ENCODE data around the gene ATF4.

The ATF4 gene

GRCh38 chr22:39532215-39533073 is 12.1 kb downstream of the ATF4 start, which contains the start of gene RPS19BP1:
TSS of gene RPS19BP1 (minus strand) at chr22:39532748. CDS start at chr22:39532738, 10 bp downstream.
- peak; percentile 8; the same call in 1 of the 2 replicates for TF ChIP-seq POU2F2 (IDR thresholded peaks at IDR 0.05; ENCODE audit: low read depth, low read length)
- TF ChIP-seq POLR2AphosphoS5 (IDR thresholded peaks at IDR 0.05; ENCODE audit: low read depth, low read length), result peak; percentile 88
- TF ChIP-seq PAX5 (IDR thresholded peaks at IDR 0.05; ENCODE audit: insufficient read depth, low read length, severe bottlenecking), result no peak
- peak; percentile 33; the same call in 1 of the 2 replicates for TF ChIP-seq TAF1 (IDR thresholded peaks at IDR 0.05; ENCODE audit: low read depth, low read length)
- peak; percentile 65 for TF ChIP-seq SPI1 (IDR thresholded peaks at IDR 0.05; ENCODE audit: low read depth, low read length)
- TF ChIP-seq POLR2A (IDR thresholded peaks at IDR 0.05; ENCODE audit: low read depth, low read length), result peak; percentile 95
- peak; percentile 100 for FAIRE-seq

DNA sequence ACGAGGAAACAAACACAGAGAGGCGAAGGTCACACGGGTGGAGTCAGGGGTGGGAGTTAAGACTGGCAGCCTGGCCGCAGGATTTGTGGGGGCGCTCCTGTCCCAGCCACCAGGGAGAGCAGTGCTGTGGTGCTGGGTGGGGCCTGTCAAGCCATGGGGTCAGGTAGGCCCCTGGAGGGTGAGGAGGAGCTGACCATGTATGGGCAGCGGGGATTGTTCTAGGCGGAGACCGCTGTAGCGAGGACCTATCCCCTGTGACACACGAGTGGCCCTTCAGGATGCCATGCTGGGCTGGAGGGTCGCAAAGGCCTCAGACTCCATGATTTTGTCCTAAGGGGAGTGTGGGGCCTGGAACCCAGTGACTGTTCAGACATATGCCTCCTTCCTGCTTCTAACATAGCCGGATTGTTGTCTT is 13.7 kb downstream of the ATF4 start:
- DNase-seq (ENCODE audit: insufficient read length, low spot score) (no peak), FAIRE-seq (no peak)
- TF ChIP-seq SPI1 (IDR thresholded peaks at IDR 0.05; ENCODE audit: low read depth, low read length) (no peak), POLR2A (IDR thresholded peaks at IDR 0.05; ENCODE audit: low read depth, low read length) (no peak), POLR2AphosphoS5 (IDR thresholded peaks at IDR 0.05; ENCODE audit: low read depth, low read length) (no peak), TAF1 (IDR thresholded peaks at IDR 0.05; ENCODE audit: low read depth, low read length) (no peak)

More at GRCh38 chr22:39532215-39533073, 12.1 kb downstream of the ATF4 start, which contains the start of gene RPS19BP1:
- DNase-seq (ENCODE audit: insufficient read length, low spot score), result peak; percentile 94

DNA sequence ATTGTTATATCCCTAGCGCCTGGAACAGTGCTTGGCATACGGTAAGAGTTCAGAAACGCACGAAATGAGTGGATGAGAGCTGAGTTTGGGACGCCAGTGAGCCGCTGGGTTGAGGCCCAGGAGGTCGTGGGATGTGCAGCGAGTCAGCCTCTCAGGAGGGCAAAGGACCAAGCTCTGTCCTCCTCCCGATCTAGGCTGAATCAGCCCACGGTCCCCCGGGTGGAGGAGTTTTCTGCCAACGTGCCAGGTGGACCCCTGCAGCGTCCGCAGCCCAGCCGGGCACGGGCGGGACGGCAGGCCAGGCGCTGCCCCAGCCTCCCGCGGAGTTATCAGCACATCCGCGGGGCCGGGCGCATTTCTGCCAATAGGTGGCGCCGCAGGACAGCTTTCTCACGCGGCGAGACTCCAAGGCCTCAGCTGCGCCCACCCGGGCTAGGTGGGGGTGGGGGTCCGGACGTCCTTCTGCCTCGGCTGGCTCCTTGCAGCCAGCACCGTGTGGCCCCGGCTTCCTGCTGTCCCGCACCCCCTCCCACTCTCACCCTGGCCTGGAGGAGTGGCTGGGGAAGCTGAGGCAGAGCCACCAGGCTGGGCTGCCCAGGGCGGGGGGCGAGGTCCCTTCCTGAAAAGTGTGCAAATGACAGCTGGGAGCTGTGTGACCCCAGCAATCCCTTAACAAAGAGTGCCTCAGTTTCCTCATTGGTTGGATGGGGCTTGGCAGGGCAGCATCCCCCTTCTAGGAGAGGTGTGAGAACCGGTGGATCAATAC is 14.4 kb downstream of the ATF4 start:
- DNase-seq (ENCODE audit: insufficient read length, low spot score) (peak; percentile 80), FAIRE-seq (peak; percentile 84)

GRCh38 chr22:39535357-39535725 is 15.0 kb downstream of the ATF4 start:
- no peak for TF ChIP-seq POLR2A (IDR thresholded peaks at IDR 0.05; ENCODE audit: low read depth, low read length)
- no peak for TF ChIP-seq SPI1 (IDR thresholded peaks at IDR 0.05; ENCODE audit: low read depth, low read length)
- TF ChIP-seq POU2F2 (IDR thresholded peaks at IDR 0.05; ENCODE audit: low read depth, low read length), result no peak
- no peak for TF ChIP-seq POLR2AphosphoS5 (IDR thresholded peaks at IDR 0.05; ENCODE audit: low read depth, low read length)
- TF ChIP-seq TAF1 (IDR thresholded peaks at IDR 0.05; ENCODE audit: low read depth, low read length), result no peak
- no peak for TF ChIP-seq PAX5 (IDR thresholded peaks at IDR 0.05; ENCODE audit: insufficient read depth, low read length, severe bottlenecking)
- no peak for FAIRE-seq
- DNase-seq (ENCODE audit: insufficient read length, low spot score), result no peak

More for the DNA sequence above, 14.4 kb downstream of the ATF4 start:
- TF ChIP-seq POLR2A (IDR thresholded peaks at IDR 0.05; ENCODE audit: low read depth, low read length) (no peak), TAF1 (IDR thresholded peaks at IDR 0.05; ENCODE audit: low read depth, low read length) (no peak), SPI1 (IDR thresholded peaks at IDR 0.05; ENCODE audit: low read depth, low read length) (no peak), POLR2AphosphoS5 (IDR thresholded peaks at IDR 0.05; ENCODE audit: low read depth, low read length) (no peak), POU2F2 (IDR thresholded peaks at IDR 0.05; ENCODE audit: low read depth, low read length) (no peak), PAX5 (IDR thresholded peaks at IDR 0.05; ENCODE audit: insufficient read depth, low read length, severe bottlenecking) (no peak)

- DNase-seq (ENCODE audit: insufficient read length, low spot score), result no peak
- no peak for FAIRE-seq
- no peak for TF ChIP-seq SPI1 (IDR thresholded peaks at IDR 0.05; ENCODE audit: low read depth, low read length)
- TF ChIP-seq POLR2AphosphoS5 (IDR thresholded peaks at IDR 0.05; ENCODE audit: low read depth, low read length), result no peak
- no peak for TF ChIP-seq POU2F2 (IDR thresholded peaks at IDR 0.05; ENCODE audit: low read depth, low read length)
- TF ChIP-seq POLR2A (IDR thresholded peaks at IDR 0.05; ENCODE audit: low read depth, low read length), result no peak
- TF ChIP-seq PAX5 (IDR thresholded peaks at IDR 0.05; ENCODE audit: insufficient read depth, low read length, severe bottlenecking), result no peak
- no peak for TF ChIP-seq TAF1 (IDR thresholded peaks at IDR 0.05; ENCODE audit: low read depth, low read length)
Observed at GRCh38 chr22:39535831-39536449, 15.6 kb downstream of the ATF4 start.

DNA sequence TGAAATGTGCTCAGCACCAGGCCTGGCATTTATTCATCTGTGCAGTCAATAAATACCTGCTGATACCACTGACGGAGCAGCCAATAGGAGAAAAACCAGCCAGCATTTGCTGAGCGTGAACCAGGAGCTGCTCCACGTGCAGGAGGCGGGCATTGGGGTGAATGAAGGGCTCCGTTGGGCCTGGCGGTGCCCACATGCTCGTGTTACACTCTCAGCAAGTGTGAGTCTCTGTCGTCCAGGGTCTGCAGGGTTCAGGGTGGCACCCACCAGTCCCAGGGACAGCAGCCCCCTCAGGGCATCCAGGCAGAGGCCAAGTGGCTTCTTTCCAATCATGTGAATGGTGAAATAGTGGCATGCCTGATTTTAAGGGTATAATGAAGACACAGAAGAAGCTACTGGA is 16.3 kb downstream of the ATF4 start:
- DNase-seq (ENCODE audit: insufficient read length, low spot score) (no peak), FAIRE-seq (no peak)
- TF ChIP-seq PAX5 (IDR thresholded peaks at IDR 0.05; ENCODE audit: insufficient read depth, low read length, severe bottlenecking) (no peak), POLR2A (IDR thresholded peaks at IDR 0.05; ENCODE audit: low read depth, low read length) (no peak), TAF1 (IDR thresholded peaks at IDR 0.05; ENCODE audit: low read depth, low read length) (no peak), POU2F2 (IDR thresholded peaks at IDR 0.05; ENCODE audit: low read depth, low read length) (no peak), SPI1 (IDR thresholded peaks at IDR 0.05; ENCODE audit: low read depth, low read length) (no peak), POLR2AphosphoS5 (IDR thresholded peaks at IDR 0.05; ENCODE audit: low read depth, low read length) (no peak)

- TF ChIP-seq POU2F2 (IDR thresholded peaks at IDR 0.05; ENCODE audit: low read depth, low read length), result no peak
- no peak for FAIRE-seq
- DNase-seq (ENCODE audit: insufficient read length, low spot score), result no peak
Observed at GRCh38 chr22:39537975-39538374, 17.6 kb downstream of the ATF4 start.

GRCh38 chr22:39543095-39543494 is 22.7 kb downstream of the ATF4 start:
- DNase-seq (ENCODE audit: insufficient read length, low spot score) (no peak), FAIRE-seq (no peak)
- TF ChIP-seq TAF1 (IDR thresholded peaks at IDR 0.05; ENCODE audit: low read depth, low read length) (no peak), POLR2AphosphoS5 (IDR thresholded peaks at IDR 0.05; ENCODE audit: low read depth, low read length) (no peak), POLR2A (IDR thresholded peaks at IDR 0.05; ENCODE audit: low read depth, low read length) (no peak), POU2F2 (IDR thresholded peaks at IDR 0.05; ENCODE audit: low read depth, low read length) (no peak), PAX5 (IDR thresholded peaks at IDR 0.05; ENCODE audit: insufficient read depth, low read length, severe bottlenecking) (no peak), SPI1 (IDR thresholded peaks at IDR 0.05; ENCODE audit: low read depth, low read length) (no peak)

Measured in GM12891 (cell line).